ENCODE results near the gene BCL11B. TPM values are rescaled to one million over a fixed set of nuclear protein-coding genes. Genes with fewer than 3 reads are reported as not detected.
A peak's percentile ranks its signal among the peaks of the same experiment; 100 is the strongest.

Gene BCL11B
- total and polyA plus RNA-seq, 10 of the 15 experiments (the other 5 are each of a cell fraction or from before 2014, with no cell fraction given): 0.38 to 5.5 (median 1.3) TPM

- Histone ChIP-seq H3K4me1 (ENCODE audit: control insufficient read depth, insufficient read depth, low read length) (no peaks in the 10 kb centered on the region), H2AFZ (ENCODE audit: control insufficient read depth, low read depth, low read length) (no peak overlapping the region), H3K79me2 (ENCODE audit: control insufficient read depth, insufficient read depth, low read length) (no peaks in the 10 kb centered on the region), H3K9me3 (replicated peaks; ENCODE audit: control insufficient read depth, insufficient read depth, low read length) (no peaks in the 10 kb centered on the region; the same call in 2 of the 3 replicates), H3K4me3 (no peak overlapping the region), H3K27me3 (replicated peaks in 1 of 2; ENCODE audit: control insufficient read depth in 2 of 2, insufficient read depth in 2 of 2, low read length in 1 of 2) (no peaks in the 10 kb centered on the region), H3K27ac (ENCODE audit: control insufficient read depth, insufficient read depth) (no peak overlapping the region), H3K36me3 (ENCODE audit: control insufficient read depth in 2 of 2, insufficient read depth in 2 of 2, low read length in 1 of 2) (no peaks in the 10 kb centered on the region), H3K9ac (ENCODE audit: control insufficient read depth, insufficient read depth, low read length) (no peak overlapping the region), H3K4me2 (ENCODE audit: control insufficient read depth, insufficient read depth) (no peak overlapping the region), H4K20me1 (ENCODE audit: control insufficient read depth, insufficient read depth) (no peaks in the 10 kb centered on the region)
- SMC1A ChIA-PET (ENCODE audit: uncharacterized antibody, unreplicated experiment): no interaction called here
- RAD21 ChIA-PET (ENCODE audit: unreplicated experiment): no interaction called here
- in situ Hi-C loops (cut with MboI) (no loop called here), intact Hi-C loops (cut with micrococcal nuclease; ENCODE audit: unreplicated experiment) (no loop called here)
- CTCF ChIA-PET: no interaction called here
- WGBS (ENCODE audit: insufficient coverage, insufficient replicate concordance, low lambda C conversion rate, missing lambda C conversion rate): 47% methylated on average over 17 of the region's 17 CpGs
- ATAC-seq: no peak
- FAIRE-seq: no peak
- TF ChIP-seq SMAD1 (IDR thresholded peaks at IDR 0.05; ENCODE audit: low read depth, partially characterized antibody) (no peak), FOS (IDR thresholded peaks at IDR 0.05; ENCODE audit: borderline replicate concordance, extremely low read depth, insufficient read length) (no peak), NRF1 (conservative IDR thresholded peaks at IDR 0.05; ENCODE audit: low read depth, low read length) (no peak), CREM (IDR thresholded peaks at IDR 0.05; ENCODE audit: low read depth) (no peak)
- DNase-seq (ENCODE audit: low read depth, low spot score): no peak
- no TSS peak for BruUV-seq (replicated peaks)
- POLR2A ChIA-PET: no interaction called here
Observed at GRCh38 chr14:99181804-99182520, 90.0 kb downstream of the BCL11B start.

DNA sequence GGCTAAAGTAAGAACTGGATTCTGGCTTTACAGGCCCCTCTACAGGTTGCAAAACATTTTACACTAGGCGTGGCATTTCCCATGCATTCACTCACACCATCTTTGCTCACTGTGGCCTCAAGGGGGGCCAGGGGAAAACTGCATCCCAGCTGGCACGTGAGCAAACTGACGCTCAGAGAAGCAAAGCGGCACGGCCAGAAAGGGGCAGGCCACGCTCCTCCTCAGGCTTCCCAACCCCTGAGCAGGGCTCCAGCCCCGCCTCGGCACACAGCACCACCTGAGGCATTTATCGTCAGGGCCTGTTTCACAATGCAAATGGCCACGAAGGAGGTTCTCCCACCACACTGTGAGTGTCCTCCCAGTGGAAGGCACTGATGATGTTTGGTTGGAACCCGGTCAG is 90.8 kb downstream of the BCL11B start:
- Histone ChIP-seq H3K4me2 (ENCODE audit: control insufficient read depth, insufficient read depth) (no peak overlapping the region), H3K9me3 (replicated peaks; ENCODE audit: control insufficient read depth, insufficient read depth, low read length) (no peaks in the 10 kb centered on the region; the same call in 2 of the 3 replicates), H3K9ac (ENCODE audit: control insufficient read depth, insufficient read depth, low read length) (no peak overlapping the region), H3K27me3 (replicated peaks in 1 of 2; ENCODE audit: control insufficient read depth in 2 of 2, insufficient read depth in 2 of 2, low read length in 1 of 2) (no peaks in the 10 kb centered on the region), H4K20me1 (ENCODE audit: control insufficient read depth, insufficient read depth) (no peaks in the 10 kb centered on the region), H2AFZ (ENCODE audit: control insufficient read depth, low read depth, low read length) (no peak overlapping the region), H3K4me3 (no peak overlapping the region), H3K4me1 (ENCODE audit: control insufficient read depth, insufficient read depth, low read length) (no peaks in the 10 kb centered on the region), H3K36me3 (ENCODE audit: control insufficient read depth in 2 of 2, insufficient read depth in 2 of 2, low read length in 1 of 2) (no peaks in the 10 kb centered on the region), H3K27ac (ENCODE audit: control insufficient read depth, insufficient read depth) (no peak overlapping the region), H3K79me2 (ENCODE audit: control insufficient read depth, insufficient read depth, low read length) (no peaks in the 10 kb centered on the region)
- CTCF ChIA-PET: no interaction called here
- TF ChIP-seq, protein P1, sequence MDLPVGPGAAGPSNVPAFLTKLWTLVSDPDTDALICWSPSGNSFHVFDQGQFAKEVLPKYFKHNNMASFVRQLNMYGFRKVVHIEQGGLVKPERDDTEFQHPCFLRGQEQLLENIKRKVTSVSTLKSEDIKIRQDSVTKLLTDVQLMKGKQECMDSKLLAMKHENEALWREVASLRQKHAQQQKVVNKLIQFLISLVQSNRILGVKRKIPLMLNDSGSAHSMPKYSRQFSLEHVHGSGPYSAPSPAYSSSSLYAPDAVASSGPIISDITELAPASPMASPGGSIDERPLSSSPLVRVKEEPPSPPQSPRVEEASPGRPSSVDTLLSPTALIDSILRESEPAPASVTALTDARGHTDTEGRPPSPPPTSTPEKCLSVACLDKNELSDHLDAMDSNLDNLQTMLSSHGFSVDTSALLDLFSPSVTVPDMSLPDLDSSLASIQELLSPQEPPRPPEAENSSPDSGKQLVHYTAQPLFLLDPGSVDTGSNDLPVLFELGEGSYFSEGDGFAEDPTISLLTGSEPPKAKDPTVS (IDR thresholded peaks at IDR 0.05; ENCODE audit: low read depth, low read length): no peak
- TF ChIP-seq BHLHE40 (IDR thresholded peaks at IDR 0.05; ENCODE audit: borderline replicate concordance in 1 of 2, low read depth in 2 of 2, low read length in 1 of 2): peak in 1 of 2 experiments; percentile 47; a peak in 2 of 4 replicates
- ATAC-seq (no peak), FAIRE-seq (no peak), DNase-seq (ENCODE audit: low read depth, low spot score) (no peak)
- SMC1A ChIA-PET (ENCODE audit: uncharacterized antibody, unreplicated experiment): no interaction called here
- WGBS (ENCODE audit: insufficient coverage, insufficient replicate concordance, low lambda C conversion rate, missing lambda C conversion rate): 25% methylated on average over 11 of the region's 11 CpGs
- RAD21 ChIA-PET (ENCODE audit: unreplicated experiment): no interaction called here
- BruUV-seq (replicated peaks): no TSS peak
- POLR2A ChIA-PET: no interaction called here
- in situ Hi-C loops (cut with MboI): no loop called here
- intact Hi-C loops (cut with micrococcal nuclease; ENCODE audit: unreplicated experiment): no loop called here
